HG03095 (cell line): ENCODE measurements around the gene NOCT.
"Not testable (repeated sequence)": the region's sequence is repeated elsewhere in the genome, so short reads cannot be mapped to it uniquely, and the experiment has no call there.

Experiments used
- ATAC-seq: cut with Tn5 transposase; IDR thresholded peaks from one replicate; pipeline ENCODE4 v1.9.1; 2021; ENCODE audit warnings: moderate library complexity; ENCODE audit not compliant: unreplicated experiment

Gene NOCT

DNA sequence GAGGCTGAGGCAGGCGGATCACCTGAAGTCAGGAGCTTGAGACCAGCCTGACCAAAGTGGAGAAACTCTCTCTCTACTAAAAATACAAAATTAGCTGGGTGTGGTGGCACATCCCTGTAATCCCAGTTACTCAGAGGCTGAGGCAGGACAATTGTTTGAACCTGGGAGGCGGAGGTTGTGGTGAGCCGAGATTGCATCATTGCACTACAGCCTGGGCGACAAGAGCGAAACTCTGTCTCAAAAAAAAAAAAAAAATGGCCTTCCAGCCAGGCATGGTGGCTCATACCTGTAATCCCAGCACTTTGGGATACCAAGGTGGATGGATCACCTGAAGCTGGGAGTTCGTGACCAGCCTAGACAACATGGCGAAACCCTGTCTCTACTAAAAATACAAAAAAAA is 7.3 kb upstream of the NOCT start:
- not testable (repeated sequence) for ATAC-seq

- ATAC-seq: no peak
These were observed 5.9 kb upstream of the NOCT start for GRCh38 chr4:139009702-139010101.

GRCh38 chr4:139011225-139011950 is 4.2 kb upstream of the NOCT start:
- ATAC-seq: no peak

DNA sequence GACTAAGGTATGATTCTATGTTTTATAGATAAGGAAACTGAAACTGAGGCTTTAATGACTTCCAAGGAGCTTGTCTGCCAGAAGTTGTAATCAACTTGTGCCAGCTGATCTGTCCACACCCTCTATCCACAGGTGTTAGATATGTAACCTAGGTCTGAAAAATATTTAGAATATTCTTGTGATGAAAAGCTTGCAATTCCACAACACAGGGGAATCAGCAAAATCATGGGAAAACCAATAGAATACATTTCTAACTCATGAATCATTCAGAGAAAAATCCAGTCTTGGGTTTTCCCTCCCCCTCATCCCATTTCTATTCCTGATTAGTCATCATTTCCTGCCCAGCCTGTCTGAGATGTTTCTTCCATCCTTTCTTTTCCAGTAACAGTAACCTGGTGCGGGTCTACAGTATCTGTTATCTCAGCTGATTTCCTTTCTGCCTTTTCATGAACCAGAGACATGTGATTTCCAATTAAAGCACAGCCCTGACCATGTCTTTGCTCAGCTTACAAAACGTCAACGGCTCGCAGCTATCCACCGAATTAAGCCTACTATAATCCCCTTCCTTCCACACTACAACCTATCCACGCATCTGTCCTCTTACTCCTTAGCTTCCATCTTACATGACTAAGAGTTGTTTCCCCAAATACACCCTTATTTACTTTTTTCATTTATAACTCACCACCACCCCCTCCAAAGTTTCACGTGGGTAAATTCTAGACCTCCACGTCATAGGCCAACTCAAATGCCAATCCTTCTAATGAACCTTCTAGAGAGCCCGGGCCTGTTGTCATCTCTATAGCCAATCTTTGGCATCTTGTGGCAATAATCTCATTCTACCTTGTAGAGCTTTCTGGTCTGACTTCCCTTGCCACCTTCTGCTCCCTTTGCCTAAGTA is 961 bp upstream of the NOCT start:
- no peak for ATAC-seq

DNA sequence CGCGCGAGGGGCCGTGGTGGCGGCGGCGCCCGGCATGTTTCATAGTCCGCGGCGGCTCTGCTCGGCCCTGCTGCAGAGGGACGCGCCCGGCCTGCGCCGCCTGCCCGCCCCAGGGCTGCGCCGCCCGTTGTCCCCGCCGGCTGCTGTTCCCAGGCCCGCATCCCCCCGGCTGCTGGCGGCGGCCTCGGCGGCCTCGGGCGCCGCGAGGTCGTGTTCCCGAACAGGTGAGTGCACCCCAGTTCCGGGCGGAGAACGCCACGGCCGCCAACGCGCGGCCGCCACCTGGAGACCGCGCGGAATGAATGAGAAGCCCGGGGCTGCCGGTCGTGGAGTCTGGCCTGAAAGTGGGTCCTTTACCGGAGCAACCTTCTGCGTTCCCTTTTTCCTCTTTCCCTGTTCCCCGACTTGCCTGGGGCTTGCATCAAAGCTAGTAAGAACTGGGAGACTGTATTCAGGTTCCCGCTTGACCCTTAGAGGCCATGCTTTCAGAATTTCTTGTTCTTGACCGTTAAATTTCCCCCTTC is 429 bp downstream of the NOCT start:
- peak; percentile 33 for ATAC-seq

DNA sequence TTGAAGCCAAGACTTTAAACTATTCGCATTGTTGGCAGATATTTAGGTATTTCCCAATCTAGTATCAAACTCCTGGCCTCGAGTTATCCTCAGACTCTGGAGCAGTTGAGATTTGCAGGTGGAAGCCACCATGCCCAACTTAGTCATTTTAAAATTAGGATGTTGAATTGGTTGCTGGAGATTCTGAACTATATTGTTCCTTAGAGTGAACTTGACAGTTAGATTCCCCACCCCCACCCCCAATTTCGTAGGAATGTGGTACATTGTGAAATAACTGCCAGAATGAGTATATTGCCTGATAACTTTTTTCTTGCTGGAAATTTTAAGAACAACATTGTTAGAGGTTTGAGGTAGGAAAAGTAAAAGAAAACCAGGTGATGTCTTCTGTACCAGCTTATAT is 2.3 kb downstream of the NOCT start:
- ATAC-seq: no peak

GRCh38 chr4:139018501-139018900 is 2.9 kb downstream of the NOCT start:
- no peak for ATAC-seq

DNA sequence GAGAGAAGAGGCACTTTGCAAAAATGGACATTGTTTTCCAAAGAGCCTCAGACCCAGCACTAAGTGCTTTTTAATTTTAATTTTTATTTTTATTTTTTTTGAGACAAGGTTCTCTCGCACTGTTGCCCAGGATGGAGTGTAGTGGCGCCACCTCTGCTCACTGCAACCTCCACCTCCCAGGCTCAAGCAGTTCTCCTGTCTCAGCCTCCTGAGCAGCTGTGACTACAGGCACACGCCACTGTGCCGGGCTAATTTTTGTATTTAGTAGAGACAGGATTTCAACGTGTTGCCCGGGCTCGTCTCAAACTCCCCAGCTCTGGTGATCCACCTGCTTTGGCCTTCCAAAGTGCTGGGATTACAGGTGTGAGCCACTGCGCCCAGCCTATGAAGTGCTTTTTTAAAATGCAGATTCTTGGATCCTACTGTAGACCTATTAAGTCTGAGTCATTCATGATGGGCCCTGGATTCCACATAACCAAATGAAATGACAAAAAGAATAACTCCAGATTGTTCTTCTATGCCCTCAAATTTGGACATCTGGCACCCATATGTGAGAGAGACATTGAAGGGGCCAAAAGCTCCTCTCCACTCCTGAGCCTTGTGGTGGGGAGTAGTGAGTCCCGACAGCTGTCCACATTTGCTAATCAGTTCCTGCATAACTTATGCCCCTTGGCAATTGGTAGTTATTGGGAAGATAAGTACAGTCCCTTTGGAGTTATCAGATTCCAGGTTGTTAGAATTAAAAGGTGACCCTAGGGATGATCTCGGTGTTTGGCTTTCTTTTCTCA is 3.6 kb downstream of the NOCT start:
- no peak for ATAC-seq

DNA sequence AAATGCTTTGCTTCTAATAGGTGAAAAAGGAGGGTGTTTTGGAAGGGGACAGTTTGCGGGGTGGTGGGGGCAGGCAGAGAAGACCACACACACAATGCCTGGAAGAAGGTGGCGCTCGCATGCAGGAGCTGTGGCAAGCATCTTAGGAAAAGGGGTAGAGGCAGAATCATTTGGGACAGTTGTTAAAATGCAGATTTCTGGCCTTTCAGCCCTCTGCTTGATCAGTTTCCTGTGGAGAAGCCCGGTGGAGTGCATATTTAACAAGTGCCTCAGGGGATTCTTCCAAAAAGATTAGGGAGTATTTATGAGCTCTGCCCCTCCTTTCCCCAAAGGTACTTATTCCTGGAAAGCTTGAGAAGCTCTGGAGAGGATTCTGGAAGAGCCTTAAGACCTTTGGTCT is 4.8 kb downstream of the NOCT start:
- no peak for ATAC-seq

- not testable (repeated sequence) for ATAC-seq
These were observed 5.5 kb downstream of the NOCT start for GRCh38 chr4:139021071-139021470.

DNA sequence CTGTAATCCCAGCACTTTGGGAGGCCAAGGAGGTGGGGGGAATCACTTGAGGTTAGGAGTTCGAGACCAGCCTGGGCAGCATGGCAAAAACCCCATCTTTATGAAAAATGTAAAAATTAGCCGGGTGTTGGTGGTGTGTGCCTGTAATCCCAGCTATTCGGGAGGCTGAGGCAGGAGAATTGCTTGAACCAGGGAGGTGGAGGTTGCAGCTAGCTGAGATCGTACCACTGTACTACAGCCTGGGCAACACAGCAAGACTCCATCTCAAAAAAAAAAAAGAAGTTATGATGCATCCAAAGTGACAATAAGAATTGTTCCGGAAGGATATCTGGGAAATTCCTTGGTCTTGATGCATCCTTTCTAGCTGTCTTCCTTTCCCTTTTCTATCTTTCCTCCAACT is 7.3 kb downstream of the NOCT start:
- no peak for ATAC-seq

- no peak for ATAC-seq
These were observed 9.1 kb downstream of the NOCT start for GRCh38 chr4:139024686-139025085.

DNA sequence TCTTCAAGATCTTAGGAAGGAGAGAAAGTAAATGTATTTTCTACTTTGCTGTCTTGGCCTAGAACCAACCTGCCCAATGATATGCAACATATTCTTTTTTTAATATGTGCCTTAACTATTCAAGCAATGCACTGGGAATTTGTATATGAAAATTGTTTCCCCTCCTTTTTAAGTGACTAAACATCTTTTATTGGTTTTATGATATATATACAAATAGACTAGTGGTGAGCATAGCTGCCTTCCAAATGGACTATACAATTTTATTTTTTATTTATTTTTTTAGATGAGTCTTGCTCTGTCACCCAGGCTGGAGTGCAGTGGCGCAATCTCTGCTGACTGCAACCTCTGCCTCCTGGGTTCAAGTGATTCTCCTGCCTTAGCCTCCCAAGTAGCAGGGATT is 10.3 kb downstream of the NOCT start:
- no peak for ATAC-seq

- ATAC-seq: no peak
These were observed 12.2 kb downstream of the NOCT start for GRCh38 chr4:139027776-139028175.

GRCh38 chr4:139028191-139028661 is 12.6 kb downstream of the NOCT start:
- ATAC-seq: no peak

DNA sequence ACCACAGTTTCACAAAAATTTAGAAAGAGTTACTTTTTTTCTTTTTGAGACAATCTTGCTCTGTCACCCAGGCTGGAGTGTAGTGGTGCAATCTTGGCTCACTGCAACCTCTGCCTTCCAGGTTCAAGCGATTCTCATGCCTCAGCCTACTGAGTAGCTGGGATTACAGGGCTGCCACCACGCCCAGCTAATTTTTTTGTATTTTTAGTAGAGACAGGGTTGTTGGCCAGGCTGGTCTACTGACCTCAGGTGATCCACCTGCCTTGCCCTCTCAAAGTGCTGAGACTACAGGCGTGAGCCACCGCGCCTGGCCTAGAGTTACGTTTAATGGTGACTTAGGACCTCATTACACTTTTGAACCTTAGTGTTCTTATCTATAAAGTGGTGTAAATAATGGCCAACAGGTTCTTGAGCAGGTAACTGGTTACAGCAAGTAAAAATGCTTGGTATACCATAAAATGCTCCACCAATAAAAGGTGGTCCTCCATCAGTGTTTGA is 14.3 kb downstream of the NOCT start:
- ATAC-seq: not testable (repeated sequence)

GRCh38 chr4:139030614-139031235 is 15.1 kb downstream of the NOCT start:
- peak; percentile 74 for ATAC-seq

DNA sequence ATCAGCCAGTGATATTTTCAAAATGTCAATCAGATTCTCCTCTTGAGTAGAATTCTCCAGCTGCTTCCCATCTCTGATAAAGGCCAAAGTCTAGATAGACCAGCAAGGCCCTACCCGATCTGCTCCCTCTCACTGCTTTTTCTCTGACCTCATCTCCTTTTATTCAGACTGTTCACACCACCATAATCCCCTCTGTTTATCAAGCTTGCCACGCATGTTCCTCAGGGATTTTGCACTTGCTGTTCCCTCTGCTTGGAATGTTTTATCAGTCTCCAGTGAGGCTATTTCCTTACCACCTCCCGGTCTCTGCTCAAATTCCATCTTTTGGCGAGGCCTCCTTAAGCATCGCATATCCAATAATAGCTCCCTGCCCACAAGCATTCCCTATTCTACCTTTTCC is 20.1 kb downstream of the NOCT start:
- no peak for ATAC-seq

DNA sequence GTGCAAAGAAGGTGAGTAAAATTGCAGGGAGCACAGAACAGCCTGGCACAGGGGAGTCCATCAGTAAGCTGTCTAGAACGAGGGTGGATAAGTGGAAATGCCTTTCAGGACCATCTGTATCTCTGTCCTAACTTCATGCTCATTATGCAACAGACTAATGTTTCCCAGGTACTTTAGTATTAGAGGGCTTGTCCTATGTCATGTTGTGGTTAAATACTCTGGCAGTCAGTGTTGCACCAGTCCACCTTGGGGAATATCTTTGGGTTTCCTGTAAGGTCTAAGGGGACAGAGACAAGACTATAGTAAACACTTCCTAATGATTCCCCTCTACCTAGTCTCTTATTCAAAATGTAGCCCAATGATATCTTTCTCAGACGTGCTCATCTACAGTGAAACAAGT is 21.3 kb downstream of the NOCT start:
- no peak for ATAC-seq

DNA sequence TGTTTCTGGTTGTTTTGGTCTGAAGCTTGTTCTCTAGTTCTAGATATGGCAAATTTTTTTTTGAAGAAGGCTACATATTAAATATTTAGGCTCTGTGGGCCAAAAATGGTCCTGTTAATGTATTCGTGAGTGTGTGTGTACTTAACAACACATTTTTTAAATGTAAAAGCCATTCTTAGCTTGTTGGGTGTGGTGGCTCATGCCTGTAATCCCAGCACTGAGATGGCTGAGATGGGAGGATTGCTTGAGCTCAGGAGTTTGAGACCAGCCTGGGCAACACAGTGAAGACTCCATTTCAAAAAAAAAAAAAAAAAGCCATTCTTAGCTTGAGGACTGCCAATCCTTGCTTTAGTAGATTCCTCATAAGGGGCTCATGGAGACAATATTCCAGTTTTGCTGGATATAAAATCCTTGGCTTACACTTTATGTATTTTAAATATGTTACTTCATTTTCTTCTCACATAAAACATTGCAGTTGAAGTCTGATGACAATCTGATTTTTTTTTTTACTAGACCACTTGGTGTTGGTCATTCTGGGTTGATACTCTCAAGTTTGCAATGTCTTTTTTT is 23.4 kb downstream of the NOCT start:
- ATAC-seq: no peak
